Neural crest cell (in vitro differentiated cells): Measurements from ENCODE around the gene MAP3K8. TPM values are rescaled to one million over a fixed set of nuclear protein-coding genes. Genes with fewer than 3 reads are reported as not detected.

Source experiments
- DNase-seq: peaks from one replicate; pipeline ENCODE4 v3.0.0; 2021; ENCODE audit warnings: low read depth, mixed read lengths, low spot score
- H3K27ac Mint-ChIP-seq: one replicate; pipeline ENCODE4 v1.8.0; 2021; ENCODE audit warnings: mild to moderate bottlenecking, mixed read lengths; ENCODE audit not compliant: unreplicated experiment
- H3K27me3 Mint-ChIP-seq: 2 replicates; pipeline ENCODE4 v1.8.0; 2021; ENCODE audit warnings: low read depth, mild to moderate bottlenecking, mixed read lengths
- H3K36me3 Mint-ChIP-seq: 2 replicates; pipeline ENCODE4 v1.8.0; 2021; ENCODE audit warnings: low read depth, mild to moderate bottlenecking, mixed read lengths
- H3K4me1 Mint-ChIP-seq: 2 replicates; pipeline ENCODE4 v1.8.0; 2021; ENCODE audit warnings: mixed read lengths
- H3K4me3 Mint-ChIP-seq: one replicate; pipeline ENCODE4 v1.8.0; 2021; ENCODE audit warnings: mild to moderate bottlenecking, mixed read lengths
- H3K9me3 Mint-ChIP-seq: 2 replicates; pipeline ENCODE4 v1.8.0; 2021; ENCODE audit warnings: mixed read lengths
- total RNA-seq: library from RNA; stranded (reverse); gene quantifications from 2 replicates; pipeline ENCODE4 v1.2.1, GENCODE V29; 2021
- TF ChIP-seq, protein P1 (sequence below): fragments of 200-600 bp; sonication (generic); conservative IDR thresholded peaks from 2 replicates; pipeline ENCODE4 v1.5.0; 2021; ENCODE audit warnings: antibody characterized with exemption, mild to moderate bottlenecking

MAP3K8 gene
- total RNA-seq, 1 donor from 2014 or later = 1.4 TPM

DNA sequence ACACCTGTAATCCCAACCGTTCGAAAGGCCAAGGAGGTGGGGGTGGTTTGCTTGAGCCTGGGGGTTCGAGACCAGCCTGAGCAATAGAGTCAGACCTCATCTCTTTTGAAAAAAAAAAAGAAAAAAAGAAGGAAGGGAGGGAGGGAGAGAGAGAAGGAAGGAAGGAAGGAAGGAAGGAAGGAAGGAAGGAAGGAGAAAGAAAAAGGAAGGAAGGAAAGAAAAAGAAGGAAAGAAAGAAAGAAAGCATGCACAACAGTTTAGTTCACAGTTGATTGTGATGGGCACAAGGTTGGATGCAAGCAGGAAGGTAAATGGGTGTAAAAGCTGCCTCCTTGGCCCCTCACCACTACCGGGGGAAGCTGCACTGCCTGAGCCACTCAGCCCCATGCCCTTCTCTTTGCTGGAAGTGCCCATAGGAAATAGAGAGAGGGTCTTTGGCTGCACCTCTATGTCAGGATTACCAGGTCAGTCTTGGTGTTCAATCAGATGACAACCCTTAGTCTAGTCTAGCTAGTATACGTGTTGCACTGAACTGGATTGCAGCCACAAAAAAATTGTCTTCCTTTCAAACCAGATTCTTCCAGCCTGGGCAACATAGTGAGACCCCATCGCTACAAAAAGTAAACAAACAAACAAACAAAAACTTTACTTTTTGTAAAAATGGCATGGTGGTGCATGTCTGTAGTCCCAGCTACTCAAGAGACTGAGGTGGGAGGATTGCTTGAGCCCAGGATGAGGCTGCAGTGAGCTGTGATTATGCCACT lies 20.0 kb downstream of the MAP3K8 start:
- Mint-ChIP-seq H3K4me3 (no peak overlapping the region), H3K27ac (no peak overlapping the region), H3K27me3 (no peaks in the 10 kb centered on the region), H3K4me1 (no peaks in the 10 kb centered on the region), H3K36me3 (peaks cover 5% of the 10 kb centered on the region), H3K9me3 (no peaks in the 10 kb centered on the region)
- TF ChIP-seq, protein P1, sequence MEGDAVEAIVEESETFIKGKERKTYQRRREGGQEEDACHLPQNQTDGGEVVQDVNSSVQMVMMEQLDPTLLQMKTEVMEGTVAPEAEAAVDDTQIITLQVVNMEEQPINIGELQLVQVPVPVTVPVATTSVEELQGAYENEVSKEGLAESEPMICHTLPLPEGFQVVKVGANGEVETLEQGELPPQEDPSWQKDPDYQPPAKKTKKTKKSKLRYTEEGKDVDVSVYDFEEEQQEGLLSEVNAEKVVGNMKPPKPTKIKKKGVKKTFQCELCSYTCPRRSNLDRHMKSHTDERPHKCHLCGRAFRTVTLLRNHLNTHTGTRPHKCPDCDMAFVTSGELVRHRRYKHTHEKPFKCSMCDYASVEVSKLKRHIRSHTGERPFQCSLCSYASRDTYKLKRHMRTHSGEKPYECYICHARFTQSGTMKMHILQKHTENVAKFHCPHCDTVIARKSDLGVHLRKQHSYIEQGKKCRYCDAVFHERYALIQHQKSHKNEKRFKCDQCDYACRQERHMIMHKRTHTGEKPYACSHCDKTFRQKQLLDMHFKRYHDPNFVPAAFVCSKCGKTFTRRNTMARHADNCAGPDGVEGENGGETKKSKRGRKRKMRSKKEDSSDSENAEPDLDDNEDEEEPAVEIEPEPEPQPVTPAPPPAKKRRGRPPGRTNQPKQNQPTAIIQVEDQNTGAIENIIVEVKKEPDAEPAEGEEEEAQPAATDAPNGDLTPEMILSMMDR = no peak
- DNase-seq = no peak

DNA sequence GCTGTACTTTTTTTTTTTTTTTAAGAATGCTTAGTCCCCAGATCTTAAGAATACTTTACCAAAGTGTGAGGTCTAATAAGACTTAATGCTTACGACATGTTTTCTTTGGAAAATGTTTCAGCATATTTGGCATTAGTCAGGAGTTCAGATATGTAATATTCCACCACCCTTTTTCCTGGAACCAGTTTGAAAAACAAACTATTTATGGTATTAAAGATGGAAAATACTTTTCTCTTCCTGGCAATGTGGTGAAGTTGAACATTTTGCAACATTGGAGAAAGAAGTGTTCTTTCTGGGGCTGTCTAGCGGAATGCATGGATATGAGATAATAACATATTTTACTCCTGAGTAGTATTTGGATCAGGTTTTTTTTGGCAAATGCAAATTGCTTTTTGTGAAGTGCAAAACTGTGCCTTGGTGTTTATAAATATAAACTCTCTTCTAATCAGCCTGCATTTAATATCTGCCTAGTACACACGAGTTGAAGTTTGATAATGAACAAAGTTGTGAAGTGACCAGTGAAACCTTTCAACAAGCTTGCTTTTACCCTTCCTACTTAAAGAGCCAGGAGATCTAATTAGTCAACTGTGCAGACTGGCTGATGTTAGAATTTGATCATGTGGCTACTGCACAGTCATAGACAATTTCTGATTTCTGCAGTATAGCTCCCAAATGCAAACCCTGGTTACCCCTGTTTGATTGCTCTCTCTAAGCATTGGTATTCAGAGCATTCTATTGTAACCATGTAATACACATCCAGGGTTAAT lies 20.9 kb downstream of the MAP3K8 start:
- DNase-seq = no peak
- no peak overlapping the region for H3K4me3 Mint-ChIP-seq
- no peaks in the 10 kb centered on the region for H3K27me3 Mint-ChIP-seq
- H3K9me3 Mint-ChIP-seq = no peaks in the 10 kb centered on the region
- TF ChIP-seq, protein P1 = no peak
- H3K36me3 Mint-ChIP-seq = peaks cover 5% of the 10 kb centered on the region
- no peak overlapping the region for H3K27ac Mint-ChIP-seq
- no peaks in the 10 kb centered on the region for H3K4me1 Mint-ChIP-seq

DNA sequence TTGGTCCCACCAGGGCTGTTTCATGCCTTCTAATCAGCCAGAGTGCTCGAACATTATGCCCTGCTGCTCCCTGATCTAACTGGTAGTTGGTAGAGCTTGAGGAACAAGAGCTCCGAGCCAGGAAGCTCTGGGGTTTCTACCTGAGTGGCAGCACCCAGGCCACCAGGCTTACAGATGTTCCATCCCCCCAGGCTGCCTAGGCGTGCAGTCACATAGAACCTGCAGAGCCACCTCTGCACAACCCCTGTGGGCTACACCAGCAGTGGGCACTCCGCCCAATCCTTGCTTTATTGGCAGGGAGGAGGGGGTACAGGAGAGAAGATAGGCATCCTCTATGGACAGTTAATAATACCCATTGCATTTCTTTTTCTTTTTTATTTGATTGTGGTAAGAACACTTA lies 21.8 kb downstream of the MAP3K8 start:
- TF ChIP-seq, protein P1 = no peak
- Mint-ChIP-seq H3K27me3 (no peaks in the 10 kb centered on the region), H3K4me1 (peaks cover 8% of the 10 kb centered on the region), H3K27ac (no peak overlapping the region), H3K9me3 (no peaks in the 10 kb centered on the region), H3K4me3 (no peak overlapping the region), H3K36me3 (no peaks in the 10 kb centered on the region)
- no peak for DNase-seq

DNA sequence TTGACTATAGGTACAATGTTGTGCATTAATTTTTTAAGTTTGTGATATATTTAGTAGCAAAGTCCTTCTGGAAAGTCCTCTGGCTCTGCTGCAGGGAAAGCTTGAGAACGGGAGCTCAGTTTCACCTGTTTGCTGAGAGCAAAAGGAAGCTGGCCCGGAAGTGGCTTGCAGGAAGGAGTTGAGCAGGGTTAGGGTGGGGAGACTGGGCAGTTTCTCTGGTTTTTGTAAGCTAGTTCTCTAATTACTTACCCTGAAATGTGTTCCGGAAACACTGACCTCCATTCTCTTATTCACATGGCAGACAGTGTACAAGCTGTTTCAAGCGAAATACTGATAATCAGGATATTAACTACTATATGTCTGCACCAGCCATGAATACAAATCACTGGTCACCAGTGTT lies 22.3 kb downstream of the MAP3K8 start:
- TF ChIP-seq, protein P1 = no peak
- DNase-seq = no peak
- Mint-ChIP-seq H3K27me3 (no peaks in the 10 kb centered on the region), H3K36me3 (no peaks in the 10 kb centered on the region), H3K27ac (no peak overlapping the region), H3K4me3 (no peak overlapping the region), H3K4me1 (peaks cover 10% of the 10 kb centered on the region), H3K9me3 (no peaks in the 10 kb centered on the region)

DNA sequence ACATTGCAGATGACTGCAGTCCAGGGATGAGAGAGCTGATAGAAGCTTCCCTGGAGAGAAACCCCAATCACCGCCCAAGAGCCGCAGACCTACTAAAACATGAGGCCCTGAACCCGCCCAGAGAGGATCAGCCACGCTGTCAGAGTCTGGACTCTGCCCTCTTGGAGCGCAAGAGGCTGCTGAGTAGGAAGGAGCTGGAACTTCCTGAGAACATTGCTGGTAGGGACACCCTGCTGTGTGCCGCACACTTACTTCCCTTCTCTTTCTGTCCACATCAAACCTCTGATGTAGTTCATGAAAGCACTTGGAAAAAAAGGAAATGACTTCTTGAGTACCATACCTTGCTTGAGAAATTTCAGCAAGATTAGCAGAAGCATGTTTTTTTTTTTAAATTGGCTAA lies 25.3 kb downstream of the MAP3K8 start:
- no peaks in the 10 kb centered on the region for H3K27me3 Mint-ChIP-seq
- TF ChIP-seq, protein P1 = no peak
- H3K36me3 Mint-ChIP-seq = no peaks in the 10 kb centered on the region
- no peak for DNase-seq
- H3K27ac Mint-ChIP-seq = no peak overlapping the region
- H3K4me3 Mint-ChIP-seq = no peak overlapping the region
- H3K4me1 Mint-ChIP-seq = peaks cover 10% of the 10 kb centered on the region
- no peaks in the 10 kb centered on the region for H3K9me3 Mint-ChIP-seq
